Keratinocyte (primary cell): ENCODE results near the gene CACHD1. TPM values are rescaled to one million over a fixed set of nuclear protein-coding genes. Genes with fewer than 3 reads are reported as not detected.

Source experiments
- DNase-seq: peaks from one replicate; pipeline ENCODE4 v3.0.0-alpha.2; 2011; ENCODE audit warnings: low read depth, missing footprints, low spot score
- FAIRE-seq: peaks from 2 replicates; lab custom pipeline; 2011; peaks lifted over from hg19 to GRCh38; lab: Jason Lieb, UNC
- H2AFZ ChIP-seq: 2 replicates; pipeline ENCODE4 v1.6.0; 2012; ENCODE audit warnings: low read length, control low read depth, inconsistent platforms; ENCODE audit not compliant: control insufficient read depth
- H3K27ac ChIP-seq: 2 replicates; pipeline ENCODE4 v1.5.1; 2011; ENCODE audit warnings: low read length; ENCODE audit not compliant: control insufficient read depth, insufficient read depth
- H3K27me3 ChIP-seq: 3 replicates; pipeline ENCODE4 v1.6.0; 2011; ENCODE audit warnings: low read length; ENCODE audit not compliant: control insufficient read depth, insufficient read depth; ENCODE audit errors: extremely low read depth
- H3K36me3 ChIP-seq, 2 experiments: 2 replicates in 1 of 2; 3 replicates in 1 of 2; pipeline ENCODE4 v1.5.1; 2011; ENCODE audit warnings: low read length in 2 of 2, mild to moderate bottlenecking in 1 of 2; ENCODE audit not compliant: control insufficient read depth in 2 of 2, insufficient read depth in 2 of 2; ENCODE audit errors: extremely low read depth in 1 of 2
- H3K4me1 ChIP-seq: 3 replicates; pipeline ENCODE4 v1.5.1; 2011; ENCODE audit warnings: low read length; ENCODE audit not compliant: control insufficient read depth, insufficient read depth; ENCODE audit errors: extremely low read depth
- H3K4me2 ChIP-seq: 3 replicates; pipeline ENCODE4 v1.6.0; 2011; ENCODE audit warnings: low read depth, low read length; ENCODE audit not compliant: control insufficient read depth, insufficient read depth; ENCODE audit errors: extremely low read depth
- H3K4me3 ChIP-seq, 3 experiments: fragments of 200-600 bp in 1 of 3; sonication (generic) in 1 of 3; 2 replicates in 2 of 3; 3 replicates in 1 of 3; pipeline ENCODE4 v1.5.1; 2011 to 2016; ENCODE audit warnings: low read length in 3 of 3, mild to moderate bottlenecking in 3 of 3, control low read depth in 2 of 3, inconsistent platforms in 1 of 3, low read depth in 1 of 3, mixed read lengths in 1 of 3, mixed run types in 1 of 3, moderate library complexity in 1 of 3; ENCODE audit not compliant: control insufficient read depth in 2 of 3, insufficient read depth in 2 of 3; ENCODE audit errors: extremely low read depth in 1 of 3
- H3K79me2 ChIP-seq: 2 replicates; pipeline ENCODE4 v1.6.0; 2012; ENCODE audit warnings: low read length; ENCODE audit not compliant: control insufficient read depth, insufficient read depth
- H3K9ac ChIP-seq: 3 replicates; pipeline ENCODE4 v1.6.0; 2011; ENCODE audit warnings: low read length; ENCODE audit not compliant: control insufficient read depth, insufficient read depth; ENCODE audit errors: extremely low read depth
- H3K9me1 ChIP-seq: 3 replicates; pipeline ENCODE4 v1.6.0; 2011; ENCODE audit warnings: low read length; ENCODE audit not compliant: control insufficient read depth, insufficient read depth; ENCODE audit errors: extremely low read depth
- H3K9me3 ChIP-seq: 2 replicates; pipeline ENCODE4 v1.5.1; 2012; ENCODE audit warnings: low read depth, low read length; ENCODE audit not compliant: control insufficient read depth
- H4K20me1 ChIP-seq: 3 replicates; pipeline ENCODE4 v1.6.0; 2011; ENCODE audit warnings: low read length; ENCODE audit not compliant: control insufficient read depth, insufficient read depth; ENCODE audit errors: extremely low read depth
- CTCF ChIP-seq, 3 experiments: IDR thresholded peaks in 1 of 3; conservative IDR thresholded peaks in 1 of 3; optimal IDR thresholded peaks in 1 of 3; 2 replicates in 2 of 3; 3 replicates in 1 of 3; pipeline versions ENCODE3 to v1.5.1; 2011; ENCODE audit warnings: low read length in 3 of 3, mild to moderate bottlenecking in 3 of 3, moderate library complexity in 2 of 3, control low read depth in 1 of 3, inconsistent platforms in 1 of 3; ENCODE audit not compliant: insufficient read depth in 2 of 3; ENCODE audit errors: extremely low read depth in 1 of 3
- EZH2 ChIP-seq: IDR thresholded peaks from one replicate; pipeline ENCODE4 v1.6.1; 2012; ENCODE audit warnings: inconsistent platforms, mild to moderate bottlenecking, low read length, moderate library complexity
- dilution Hi-C: fragments of 300-500 bp; cut with MboI; formaldehyde crosslinking; loops from one replicate; pipeline ENCODE4 v1.7.0; 2020; ENCODE audit warnings: low sequenced_read_pairs; ENCODE audit not compliant: extremely low pct_ligation_motif_present
- polyA plus RNA-seq, 5 experiments: library from polyadenylated mRNA; depleted of rRNA in 3 of 5; stranded (reverse) in 3 of 5; stranded (forward) in 1 of 5; unstranded in 1 of 5; fragments of >200 nt; gene quantifications; 1 replicate in 1 of 5; 2 replicates in 3 of 5; 3 replicates in 1 of 5; pipeline versions ENCODE4 v1.2.1 to v1.2.3, GENCODE V29; 2011 to 2012; ENCODE audit warnings: missing spikeins in 2 of 5, low read depth in 1 of 5, low replicate concordance in 1 of 5

The CACHD1 gene
- polyA plus RNA-seq, 1 donor (not counting 4 experiments of a cell fraction or from before 2014, with no cell fraction given): 2.4 TPM

DNA sequence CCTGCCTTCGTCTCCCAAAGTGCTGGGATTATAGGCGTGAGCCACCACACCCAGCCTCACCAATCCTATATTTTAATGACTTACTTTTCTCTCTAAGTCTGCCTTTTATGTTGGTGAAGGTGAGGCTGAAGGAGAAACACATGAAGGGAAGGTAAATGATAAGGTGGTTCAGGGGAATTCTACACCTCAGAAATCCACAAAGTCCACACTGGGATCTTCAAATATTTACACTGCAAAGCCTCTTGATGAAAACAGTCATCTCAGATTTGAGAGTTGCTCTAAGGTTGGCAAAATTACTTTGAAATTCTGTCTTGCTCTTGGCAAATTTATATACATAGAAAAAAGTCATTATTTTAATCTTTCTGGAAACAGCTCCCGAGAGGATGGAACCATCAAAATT is 42.0 kb upstream of the CACHD1 start:
- H3K79me2 ChIP-seq: no peaks in the 10 kb centered on the region
- H3K9me1 ChIP-seq: no peaks in the 10 kb centered on the region
- H3K4me1 ChIP-seq: no peaks in the 10 kb centered on the region
- no peak overlapping the region for H2AFZ ChIP-seq
- no peak overlapping the region for H3K9ac ChIP-seq
- H3K36me3 ChIP-seq: no peaks in the 10 kb centered on the region
- H3K4me3 ChIP-seq: no peak overlapping the region
- no peak overlapping the region for H3K27ac ChIP-seq
- dilution Hi-C loops: no loop called here
- no peaks in the 10 kb centered on the region for H3K9me3 ChIP-seq
- H3K4me2 ChIP-seq: no peak overlapping the region
- DNase-seq (no peak), FAIRE-seq (no peak)
- no peaks in the 10 kb centered on the region for H3K27me3 ChIP-seq
- H4K20me1 ChIP-seq: no peaks in the 10 kb centered on the region
- TF ChIP-seq EZH2 (no peak), CTCF (optimal IDR thresholded peaks at IDR 0.05 in 1 of 3, IDR thresholded peaks at IDR 0.05 in 1 of 3, conservative IDR thresholded peaks at IDR 0.05 in 1 of 3; ENCODE audit: extremely low read depth in 1 of 3, insufficient read depth in 2 of 3, low read length in 3 of 3) (no peak)

GRCh38 chr1:64433308-64433707 is 36.6 kb upstream of the CACHD1 start:
- FAIRE-seq (no peak), DNase-seq (no peak)
- Histone ChIP-seq H3K4me1 (no peaks in the 10 kb centered on the region), H3K9ac (no peak overlapping the region), H3K4me3 (no peak overlapping the region), H2AFZ (no peak overlapping the region), H3K36me3 (no peaks in the 10 kb centered on the region), H3K4me2 (no peak overlapping the region), H3K9me1 (no peaks in the 10 kb centered on the region), H4K20me1 (no peaks in the 10 kb centered on the region), H3K9me3 (no peaks in the 10 kb centered on the region), H3K79me2 (no peaks in the 10 kb centered on the region), H3K27ac (no peak overlapping the region), H3K27me3 (no peaks in the 10 kb centered on the region)
- dilution Hi-C loops: no loop called here
- TF ChIP-seq CTCF (optimal IDR thresholded peaks at IDR 0.05 in 1 of 3, IDR thresholded peaks at IDR 0.05 in 1 of 3, conservative IDR thresholded peaks at IDR 0.05 in 1 of 3; ENCODE audit: extremely low read depth in 1 of 3, insufficient read depth in 2 of 3, low read length in 3 of 3) (no peak), EZH2 (no peak)
